Panc1 (cell line): Measurements from ENCODE around the gene IL21R. TPM values are rescaled to one million over a fixed set of nuclear protein-coding genes. Genes with fewer than 3 reads are reported as not detected.

Experiments
- ATAC-seq: fragments of 200-7000 bp; cut with Tn5 transposase; 2 replicates; pipeline ENCODE4 v1.9.1; 2020; ENCODE audit warnings: mild to moderate bottlenecking, moderate library complexity
- BruUV-seq: library from RNA; stranded (reverse); fragments of 400-500 nt; replicated peaks from 2 replicates; lab custom pipeline; 2021; lab: Mats Ljungman, UMichigan
- CTCF ChIA-PET: fragments of 300-600 bp; sonication (Branson Sonifier 250); formaldehyde crosslinking; loops from one replicate; lab custom pipeline; 2022; ENCODE audit warnings: antibody characterized with exemption; lab: Charles Lee
- POLR2A ChIA-PET: fragments of 300-600 bp; sonication (Branson Sonifier 250); formaldehyde crosslinking; loops from one replicate; lab custom pipeline; 2022; ENCODE audit warnings: antibody characterized with exemption; lab: Charles Lee
- DNase-seq: peaks from one replicate; pipeline ENCODE4 v3.0.0-alpha.2; 2010; ENCODE audit warnings: low read depth, low spot score
- H3K27ac ChIP-seq: 2 replicates; pipeline ENCODE4 v1.5.1; 2011; ENCODE audit warnings: mild to moderate bottlenecking, low read length, inconsistent platforms
- H3K27me3 ChIP-seq: fragments of 200-500 bp; sonication (Bioruptor generic); 2 replicates; pipeline ENCODE4 v1.6.0; 2014; ENCODE audit warnings: low read length, inconsistent platforms; ENCODE audit not compliant: control insufficient read depth, insufficient read depth
- H3K36me3 ChIP-seq: fragments of 200-500 bp; sonication (Bioruptor generic); 2 replicates; pipeline ENCODE4 v1.5.1; 2014; ENCODE audit warnings: inconsistent platforms, mild to moderate bottlenecking, low read length, moderate library complexity; ENCODE audit not compliant: control insufficient read depth, insufficient read depth
- H3K4me1 ChIP-seq: 2 replicates; pipeline ENCODE4 v1.5.1; 2011; ENCODE audit warnings: inconsistent platforms, mild to moderate bottlenecking, low read length, moderate library complexity; ENCODE audit not compliant: control insufficient read depth, insufficient read depth
- H3K4me3 ChIP-seq, 2 experiments: 2 replicates each; pipeline ENCODE4 v1.5.1; 2011 to 2012; ENCODE audit warnings: low read depth in 2 of 2, low read length in 2 of 2, mild to moderate bottlenecking in 2 of 2, inconsistent platforms in 1 of 2, moderate library complexity in 1 of 2
- H3K9me3 ChIP-seq: fragments of 200-500 bp; sonication (Bioruptor generic); 2 replicates; pipeline ENCODE4 v1.5.1; 2014; ENCODE audit warnings: low read depth, mild to moderate bottlenecking, inconsistent platforms, low read length, moderate library complexity; ENCODE audit not compliant: control insufficient read depth, insufficient read depth
- CTCF ChIP-seq: fragments of 450-650 bp; IDR thresholded peaks from 2 replicates; pipeline ENCODE4 v1.5.1; 2017; ENCODE audit warnings: mild to moderate bottlenecking
- POLR2AphosphoS5 ChIP-seq: IDR thresholded peaks from 2 replicates; pipeline ENCODE4 v1.6.1; 2012; ENCODE audit warnings: mild to moderate bottlenecking, low read depth, low read length, moderate library complexity
- REST ChIP-seq, 2 experiments: IDR thresholded peaks; 2 replicates each; pipeline ENCODE4 v1.6.1; 2011 to 2012; ENCODE audit warnings: low read depth in 2 of 2, control low read depth in 1 of 2, low read length in 1 of 2, mild to moderate bottlenecking in 1 of 2, moderate library complexity in 1 of 2; ENCODE audit not compliant: insufficient read depth in 1 of 2
- SIN3A ChIP-seq: IDR thresholded peaks from 2 replicates; pipeline ENCODE4 v1.6.1; 2012; ENCODE audit warnings: low read depth, mild to moderate bottlenecking, low read length, moderate library complexity, borderline replicate concordance; ENCODE audit not compliant: insufficient read depth
- TCF7L2 ChIP-seq: IDR thresholded peaks from 2 replicates; pipeline ENCODE4 v1.6.1; 2011; ENCODE audit warnings: mild to moderate bottlenecking, low read depth, low read length, inconsistent platforms
- in situ Hi-C: cut with HindIII; loops from 2 replicates; pipeline ENCODE4 v1.10.0; 2016; ENCODE audit warnings: low sequenced_read_pairs, low pct_unique_long_range_greater_than_20kb
- intact Hi-C: fragments of 100-400 bp; cut with micrococcal nuclease; formaldehyde crosslinking; loops from one replicate; pipeline ENCODE4 v1.10.0; 2022; ENCODE audit not compliant: unreplicated experiment
- total RNA-seq: library from RNA; stranded (reverse); gene quantifications from one replicate; pipeline ENCODE4 v1.2.1, GENCODE V29; 2021; ENCODE audit not compliant: unreplicated experiment

The IL21R gene
- total RNA-seq, 1 experiment from 2014 or later: 0.10 TPM

- no peak overlapping the region for H3K27ac ChIP-seq
- H3K4me1 ChIP-seq: no peaks in the 10 kb centered on the region
- no peaks in the 10 kb centered on the region for H3K9me3 ChIP-seq
- ChIA-PET CTCF (no interaction called here), POLR2A (no interaction called here)
- TF ChIP-seq TCF7L2 (no peak), CTCF (no peak), POLR2AphosphoS5 (no peak)
- H3K36me3 ChIP-seq: no peaks in the 10 kb centered on the region
- BruUV-seq: no TSS peak
- DNase-seq: no peak
- in situ Hi-C loops: no loop called here
- no peak overlapping the region for H3K4me3 ChIP-seq
- intact Hi-C loops: no loop called here
- no peak for ATAC-seq
- H3K27me3 ChIP-seq: peaks cover 2% of the 10 kb centered on the region; the same call in 1 of the 2 replicates
Observed at GRCh38 chr16:27414788-27415431, 12.9 kb downstream of the IL21R start.

- no peak for DNase-seq
- ChIA-PET CTCF (no interaction called here), POLR2A (no interaction called here)
- H3K36me3 ChIP-seq: no peaks in the 10 kb centered on the region
- BruUV-seq: no TSS peak
- no peak overlapping the region for H3K27ac ChIP-seq
- TF ChIP-seq REST (IDR thresholded peaks at IDR 0.05; ENCODE audit: insufficient read depth in 1 of 2, low read depth in 2 of 2, low read length in 1 of 2): no peak
- no peak for TF ChIP-seq SIN3A
- no peak for TF ChIP-seq POLR2AphosphoS5
- TF ChIP-seq CTCF: no peak
- H3K27me3 ChIP-seq: peaks cover 2% of the 10 kb centered on the region; the same call in 1 of the 2 replicates
- no peak overlapping the region for H3K4me3 ChIP-seq
- in situ Hi-C loops (no loop called here), intact Hi-C loops (no loop called here)
- no peak for ATAC-seq
- H3K9me3 ChIP-seq: peaks cover 10% of the 10 kb centered on the region
- no peaks in the 10 kb centered on the region for H3K4me1 ChIP-seq
Observed at GRCh38 chr16:27417047-27417671, 15.2 kb downstream of the IL21R start.
